ENCODE results near the gene GBA2.

GBA2 gene

DNA sequence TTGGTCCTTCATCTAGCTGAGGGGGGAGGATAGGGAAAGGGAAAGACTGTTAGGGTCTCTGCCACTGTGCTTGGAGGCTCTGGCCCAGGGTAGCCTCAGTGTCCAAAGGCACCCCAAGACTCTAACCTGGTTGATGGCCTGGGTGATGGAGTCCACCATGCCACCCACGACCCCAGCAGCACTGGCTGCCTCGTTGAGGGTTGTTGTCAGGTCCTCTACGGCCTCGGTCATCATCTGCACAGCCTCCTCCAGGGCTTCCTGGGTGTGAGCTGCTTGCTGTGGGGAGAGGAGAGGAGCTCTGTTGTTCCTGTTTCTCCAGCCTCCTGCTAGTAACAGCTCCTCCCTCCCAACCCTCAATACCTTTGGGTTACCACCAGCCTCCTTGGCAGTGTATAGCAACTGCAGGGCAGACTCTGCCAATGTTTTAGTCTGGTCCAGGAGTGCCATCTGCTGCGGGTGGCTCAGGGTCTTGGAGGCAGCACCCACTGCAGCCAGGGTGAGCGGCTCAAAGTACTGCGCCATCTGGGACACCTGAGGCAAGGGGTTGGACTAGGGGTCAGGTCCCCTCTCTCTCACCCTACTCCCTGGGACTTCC is 43.1 kb downstream of the GBA2 start:
- TF ChIP-seq FOXP2 (optimal IDR thresholded peaks at IDR 0.05; ENCODE audit: borderline replicate concordance, extremely low read depth, extremely low read length, insufficient read depth), result no peak
- TF ChIP-seq, protein P1, sequence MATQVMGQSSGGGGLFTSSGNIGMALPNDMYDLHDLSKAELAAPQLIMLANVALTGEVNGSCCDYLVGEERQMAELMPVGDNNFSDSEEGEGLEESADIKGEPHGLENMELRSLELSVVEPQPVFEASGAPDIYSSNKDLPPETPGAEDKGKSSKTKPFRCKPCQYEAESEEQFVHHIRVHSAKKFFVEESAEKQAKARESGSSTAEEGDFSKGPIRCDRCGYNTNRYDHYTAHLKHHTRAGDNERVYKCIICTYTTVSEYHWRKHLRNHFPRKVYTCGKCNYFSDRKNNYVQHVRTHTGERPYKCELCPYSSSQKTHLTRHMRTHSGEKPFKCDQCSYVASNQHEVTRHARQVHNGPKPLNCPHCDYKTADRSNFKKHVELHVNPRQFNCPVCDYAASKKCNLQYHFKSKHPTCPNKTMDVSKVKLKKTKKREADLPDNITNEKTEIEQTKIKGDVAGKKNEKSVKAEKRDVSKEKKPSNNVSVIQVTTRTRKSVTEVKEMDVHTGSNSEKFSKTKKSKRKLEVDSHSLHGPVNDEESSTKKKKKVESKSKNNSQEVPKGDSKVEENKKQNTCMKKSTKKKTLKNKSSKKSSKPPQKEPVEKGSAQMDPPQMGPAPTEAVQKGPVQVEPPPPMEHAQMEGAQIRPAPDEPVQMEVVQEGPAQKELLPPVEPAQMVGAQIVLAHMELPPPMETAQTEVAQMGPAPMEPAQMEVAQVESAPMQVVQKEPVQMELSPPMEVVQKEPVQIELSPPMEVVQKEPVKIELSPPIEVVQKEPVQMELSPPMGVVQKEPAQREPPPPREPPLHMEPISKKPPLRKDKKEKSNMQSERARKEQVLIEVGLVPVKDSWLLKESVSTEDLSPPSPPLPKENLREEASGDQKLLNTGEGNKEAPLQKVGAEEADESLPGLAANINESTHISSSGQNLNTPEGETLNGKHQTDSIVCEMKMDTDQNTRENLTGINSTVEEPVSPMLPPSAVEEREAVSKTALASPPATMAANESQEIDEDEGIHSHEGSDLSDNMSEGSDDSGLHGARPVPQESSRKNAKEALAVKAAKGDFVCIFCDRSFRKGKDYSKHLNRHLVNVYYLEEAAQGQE (IDR thresholded peaks at IDR 0.05; ENCODE audit: insufficient read depth in 1 of 2, low read depth in 2 of 2, low read length in 2 of 2), result no peak
- no peak for TF ChIP-seq TAF1 (IDR thresholded peaks at IDR 0.05; ENCODE audit: borderline replicate concordance, insufficient read depth, low read length)
- no peak for TF ChIP-seq POLR2AphosphoS5 (IDR thresholded peaks at IDR 0.05; ENCODE audit: low read depth, low read length)
- no peak for TF ChIP-seq SIN3A (IDR thresholded peaks at IDR 0.05; ENCODE audit: borderline replicate concordance, insufficient read depth, low read length)

DNA sequence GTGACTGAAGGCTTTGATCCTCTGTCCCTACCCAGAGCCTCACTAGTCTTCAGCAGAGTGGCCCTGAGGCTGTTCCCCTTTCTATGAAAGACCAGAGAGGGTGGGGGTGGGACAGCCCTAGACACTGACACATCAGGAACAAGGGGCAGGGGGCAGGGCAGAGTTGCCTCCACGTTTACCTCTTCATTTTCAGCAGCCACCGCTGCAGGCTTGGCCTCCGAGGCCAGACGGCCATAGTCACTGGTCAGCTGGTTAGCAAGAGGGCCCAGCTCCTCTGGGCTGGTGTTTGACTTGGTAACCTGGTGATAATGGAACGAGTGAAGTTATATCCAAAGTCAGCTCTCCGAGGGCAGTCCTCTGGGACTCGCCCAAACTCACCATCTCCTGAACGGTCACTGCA is 43.7 kb downstream of the GBA2 start:
- TF ChIP-seq, protein P1 (IDR thresholded peaks at IDR 0.05; ENCODE audit: insufficient read depth in 1 of 2, low read depth in 2 of 2, low read length in 2 of 2), result no peak
- no peak for TF ChIP-seq POLR2AphosphoS5 (IDR thresholded peaks at IDR 0.05; ENCODE audit: low read depth, low read length)
- no peak for TF ChIP-seq FOXP2 (optimal IDR thresholded peaks at IDR 0.05; ENCODE audit: borderline replicate concordance, extremely low read depth, extremely low read length, insufficient read depth)
- no peak for TF ChIP-seq SIN3A (IDR thresholded peaks at IDR 0.05; ENCODE audit: borderline replicate concordance, insufficient read depth, low read length)
- TF ChIP-seq TAF1 (IDR thresholded peaks at IDR 0.05; ENCODE audit: borderline replicate concordance, insufficient read depth, low read length), result no peak

- TF ChIP-seq SIN3A (IDR thresholded peaks at IDR 0.05; ENCODE audit: borderline replicate concordance, insufficient read depth, low read length), result no peak
- TF ChIP-seq TAF1 (IDR thresholded peaks at IDR 0.05; ENCODE audit: borderline replicate concordance, insufficient read depth, low read length), result no peak
- TF ChIP-seq POLR2AphosphoS5 (IDR thresholded peaks at IDR 0.05; ENCODE audit: low read depth, low read length), result no peak
- TF ChIP-seq FOXP2 (optimal IDR thresholded peaks at IDR 0.05; ENCODE audit: borderline replicate concordance, extremely low read depth, extremely low read length, insufficient read depth), result no peak
- TF ChIP-seq, protein P1 (IDR thresholded peaks at IDR 0.05; ENCODE audit: insufficient read depth in 1 of 2, low read depth in 2 of 2, low read length in 2 of 2), result no peak
Measured at GRCh38 chr9:35703906-35704672, 44.9 kb downstream of the GBA2 start.

GRCh38 chr9:35702696-35703095 is 46.3 kb downstream of the GBA2 start:
- no peak for TF ChIP-seq FOXP2 (optimal IDR thresholded peaks at IDR 0.05; ENCODE audit: borderline replicate concordance, extremely low read depth, extremely low read length, insufficient read depth)
- no peak for TF ChIP-seq SIN3A (IDR thresholded peaks at IDR 0.05; ENCODE audit: borderline replicate concordance, insufficient read depth, low read length)
- TF ChIP-seq POLR2AphosphoS5 (IDR thresholded peaks at IDR 0.05; ENCODE audit: low read depth, low read length), result no peak
- TF ChIP-seq, protein P1 (IDR thresholded peaks at IDR 0.05; ENCODE audit: insufficient read depth in 1 of 2, low read depth in 2 of 2, low read length in 2 of 2), result no peak
- no peak for TF ChIP-seq TAF1 (IDR thresholded peaks at IDR 0.05; ENCODE audit: borderline replicate concordance, insufficient read depth, low read length)

All from PFSK-1 (cell line).